Natural killer cell (primary cell): Measurements from ENCODE around the gene PCYOX1L. TPM values are rescaled to one million over a fixed set of nuclear protein-coding genes. Genes with fewer than 3 reads are reported as not detected.
"Not testable (repeated sequence)": the region's sequence is repeated elsewhere in the genome, so short reads cannot be mapped to it uniquely, and the experiment has no call there.

Source experiments
- ATAC-seq, 3 donors: fragments of 150-1000 bp in 2 of 3; fragments of 200-7000 bp in 1 of 3; cut with Tn5 transposase; 1 replicate in 1 of 3; 2 replicates in 2 of 3; pipeline ENCODE4 v1.10.0; 2021; ENCODE audit warnings: mild to moderate bottlenecking in 2 of 3, moderate library complexity in 2 of 3
- DNase-seq, 2 donors: peaks; one replicate each; pipeline versions ENCODE4 v3.0.0 to v3.0.0-alpha.2; 2013 to 2021; ENCODE audit warnings: mixed read lengths in 1 of 2
- H3K27ac ChIP-seq: one replicate; pipeline ENCODE4 v1.5.1; 2013; ENCODE audit warnings: mild to moderate bottlenecking, low read length
- H3K27me3 ChIP-seq: one replicate; pipeline ENCODE4 v1.6.1; 2013; ENCODE audit warnings: low read length; ENCODE audit not compliant: control insufficient read depth, insufficient read depth
- H3K36me3 ChIP-seq: one replicate; pipeline ENCODE4 v1.6.1; 2013; ENCODE audit warnings: low read length; ENCODE audit not compliant: control insufficient read depth, insufficient read depth
- H3K4me1 ChIP-seq: one replicate; pipeline ENCODE4 v1.6.1; 2013; ENCODE audit warnings: low read length; ENCODE audit not compliant: control insufficient read depth, insufficient read depth
- H3K4me3 ChIP-seq: one replicate; pipeline ENCODE4 v1.5.1; 2013; ENCODE audit warnings: low read length
- H3K9me3 ChIP-seq: one replicate; pipeline ENCODE4 v1.6.1; 2013; ENCODE audit warnings: low read length; ENCODE audit not compliant: control insufficient read depth, insufficient read depth
- H3K27ac Mint-ChIP-seq, 2 donors: one replicate each; pipeline ENCODE4 v1.8.0; 2022; ENCODE audit warnings: mild to moderate bottlenecking in 2 of 2, mixed read lengths in 2 of 2, moderate library complexity in 1 of 2
- H3K27me3 Mint-ChIP-seq, 2 donors: one replicate each; pipeline ENCODE4 v1.8.0; 2022; ENCODE audit warnings: low read depth in 2 of 2, mixed read lengths in 2 of 2
- H3K36me3 Mint-ChIP-seq: one replicate; pipeline ENCODE4 v1.8.0; 2022; ENCODE audit warnings: mixed read lengths
- H3K4me1 Mint-ChIP-seq, 2 donors: one replicate each; pipeline ENCODE4 v1.8.0; 2022; ENCODE audit warnings: mixed read lengths in 2 of 2
- H3K4me3 Mint-ChIP-seq: one replicate; pipeline ENCODE4 v1.8.0; 2022; ENCODE audit warnings: mild to moderate bottlenecking, moderate library complexity, mixed read lengths
- H3K9me3 Mint-ChIP-seq, 2 donors: one replicate each; pipeline ENCODE4 v1.8.0; 2022; ENCODE audit warnings: mixed read lengths in 2 of 2
- WGBS: methylation state at CpG from one replicate; pipeline ENCODE4 v1.1.7; 2013; ENCODE audit warnings: missing lambda C conversion rate; ENCODE audit not compliant: insufficient coverage; 5-methylcytosine and 5-hydroxymethylcytosine counted together
- intact Hi-C: fragments of 100-400 bp; cut with micrococcal nuclease; formaldehyde crosslinking; loops from one replicate; pipeline ENCODE4 v1.14.2; 2022
- total RNA-seq, 4 donors: library from RNA; stranded (reverse); fragments of 120-200 nt in 1 of 4; gene quantifications; one replicate each; pipeline versions ENCODE4 v1.2.3 to v1.2.4, GENCODE V29; 2013 to 2022
- TF ChIP-seq, protein P1 (sequence below): fragments of 200-600 bp; IDR thresholded peaks from one replicate; pipeline ENCODE4 v1.8.0; 2022; ENCODE audit warnings: antibody characterized with exemption

Gene PCYOX1L
- total RNA-seq, 3 donors from 2014 or later (not counting 1 experiment from before 2014, with no cell fraction given): 16.6 to 18.1 (median 16.8) TPM

GRCh38 chr5:149397530-149397929 is 39.7 kb downstream of the PCYOX1L start:
- Mint-ChIP-seq H3K27me3 (peaks cover 7 to 14% of the 10 kb centered on the region in 2 donors), H3K36me3 (no peaks in the 10 kb centered on the region), H3K4me1 (no peaks in the 10 kb centered on the region), H3K9me3 (no peaks in the 10 kb centered on the region), H3K27ac (no peak overlapping the region), H3K4me3 (no peak overlapping the region)
- ATAC-seq: no peak
- Histone ChIP-seq H3K4me1 (no peaks in the 10 kb centered on the region), H3K4me3 (no peak overlapping the region), H3K27me3 (no peaks in the 10 kb centered on the region), H3K27ac (no peak overlapping the region), H3K9me3 (no peaks in the 10 kb centered on the region), H3K36me3 (no peaks in the 10 kb centered on the region)
- DNase-seq: no peak
- intact Hi-C loops: no loop called here
- TF ChIP-seq, protein P1, sequence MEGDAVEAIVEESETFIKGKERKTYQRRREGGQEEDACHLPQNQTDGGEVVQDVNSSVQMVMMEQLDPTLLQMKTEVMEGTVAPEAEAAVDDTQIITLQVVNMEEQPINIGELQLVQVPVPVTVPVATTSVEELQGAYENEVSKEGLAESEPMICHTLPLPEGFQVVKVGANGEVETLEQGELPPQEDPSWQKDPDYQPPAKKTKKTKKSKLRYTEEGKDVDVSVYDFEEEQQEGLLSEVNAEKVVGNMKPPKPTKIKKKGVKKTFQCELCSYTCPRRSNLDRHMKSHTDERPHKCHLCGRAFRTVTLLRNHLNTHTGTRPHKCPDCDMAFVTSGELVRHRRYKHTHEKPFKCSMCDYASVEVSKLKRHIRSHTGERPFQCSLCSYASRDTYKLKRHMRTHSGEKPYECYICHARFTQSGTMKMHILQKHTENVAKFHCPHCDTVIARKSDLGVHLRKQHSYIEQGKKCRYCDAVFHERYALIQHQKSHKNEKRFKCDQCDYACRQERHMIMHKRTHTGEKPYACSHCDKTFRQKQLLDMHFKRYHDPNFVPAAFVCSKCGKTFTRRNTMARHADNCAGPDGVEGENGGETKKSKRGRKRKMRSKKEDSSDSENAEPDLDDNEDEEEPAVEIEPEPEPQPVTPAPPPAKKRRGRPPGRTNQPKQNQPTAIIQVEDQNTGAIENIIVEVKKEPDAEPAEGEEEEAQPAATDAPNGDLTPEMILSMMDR: no peak
- 90% methylated on average over 6 of the region's 6 CpGs for WGBS

DNA sequence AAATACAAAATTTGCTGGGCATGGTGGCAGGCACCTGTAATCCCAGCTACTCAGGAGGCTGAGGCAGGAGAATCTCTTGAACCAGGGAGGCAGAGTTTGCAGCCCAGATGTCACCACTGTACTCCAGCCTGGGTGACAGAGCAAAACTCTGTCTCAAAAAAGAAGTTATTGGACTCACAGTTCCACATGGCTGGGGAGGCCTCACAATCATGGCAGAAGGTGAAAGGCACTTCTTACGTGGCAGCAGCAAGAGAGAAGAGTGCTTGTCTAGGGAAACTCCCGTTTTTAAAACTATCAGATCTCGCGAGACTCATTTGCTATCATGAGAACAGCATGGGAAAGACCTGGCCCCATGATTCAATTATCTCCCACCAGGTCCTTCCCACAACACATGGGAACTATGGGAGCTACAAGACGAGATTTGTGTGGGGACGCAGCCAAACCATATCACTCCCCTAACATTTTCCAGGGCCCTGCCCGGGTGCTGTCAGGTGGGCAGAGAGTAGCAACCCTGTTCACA is 41.0 kb downstream of the PCYOX1L start:
- H3K4me1 Mint-ChIP-seq, H3K27ac ChIP-seq, H3K4me3 Mint-ChIP-seq, H3K27ac Mint-ChIP-seq, H3K9me3 Mint-ChIP-seq, H3K9me3 ChIP-seq, ATAC-seq, H3K36me3 Mint-ChIP-seq, DNase-seq, H3K27me3 ChIP-seq, H3K4me3 ChIP-seq, H3K4me1 ChIP-seq, H3K36me3 ChIP-seq, intact Hi-C loops: not testable (repeated sequence)
- peaks cover 7 to 14% of the 10 kb centered on the region in 2 donors for H3K27me3 Mint-ChIP-seq
- 76% methylated on average over 7 of the region's 7 CpGs for WGBS

GRCh38 chr5:149399775-149400174 is 41.9 kb downstream of the PCYOX1L start:
- no peaks in the 10 kb centered on the region for H3K4me1 Mint-ChIP-seq
- no peaks in the 10 kb centered on the region for H3K36me3 ChIP-seq

DNA sequence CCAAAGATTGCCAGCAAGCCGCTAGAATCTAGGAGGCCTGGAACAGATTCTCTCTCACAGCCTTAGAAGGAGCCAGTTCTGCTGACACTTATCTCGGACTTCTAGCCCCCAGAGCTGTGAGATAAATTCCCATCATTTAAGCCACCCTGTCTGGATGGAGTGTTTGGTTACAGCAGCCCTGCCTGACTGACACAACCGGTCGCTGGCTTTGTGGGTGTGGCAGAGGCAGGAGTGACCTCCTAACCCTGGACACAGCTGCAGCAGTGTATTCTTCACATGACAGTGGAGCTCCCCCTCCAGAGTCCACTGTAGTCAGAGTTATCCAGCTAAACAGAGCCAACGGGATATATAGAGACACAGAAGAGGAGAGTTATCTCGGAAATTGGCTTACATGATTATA is 42.5 kb downstream of the PCYOX1L start:
- Histone ChIP-seq H3K36me3 (no peaks in the 10 kb centered on the region), H3K4me3 (no peak overlapping the region), H3K27me3 (no peaks in the 10 kb centered on the region), H3K9me3 (no peaks in the 10 kb centered on the region), H3K27ac (no peak overlapping the region), H3K4me1 (no peaks in the 10 kb centered on the region)
- H3K4me3 Mint-ChIP-seq: no peak overlapping the region
- intact Hi-C loops: no loop called here
- no peaks in the 10 kb centered on the region for H3K36me3 Mint-ChIP-seq
- peaks cover 4 to 14% of the 10 kb centered on the region in 2 donors for H3K27me3 Mint-ChIP-seq
- TF ChIP-seq, protein P1: no peak
- no peak for ATAC-seq
- no peaks in the 10 kb centered on the region for H3K4me1 Mint-ChIP-seq
- no peak overlapping the region for H3K27ac Mint-ChIP-seq
- DNase-seq: no peak
- 89% methylated on average over 6 of the region's 6 CpGs for WGBS
- H3K9me3 Mint-ChIP-seq: no peaks in the 10 kb centered on the region

More at GRCh38 chr5:149399775-149400174, 41.9 kb downstream of the PCYOX1L start:
- Histone ChIP-seq H3K27ac (no peak overlapping the region), H3K9me3 (no peaks in the 10 kb centered on the region), H3K4me3 (no peak overlapping the region), H3K4me1 (no peaks in the 10 kb centered on the region), H3K27me3 (no peaks in the 10 kb centered on the region)
- TF ChIP-seq, protein P1: no peak
- intact Hi-C loops: no loop called here
- Mint-ChIP-seq H3K36me3 (no peaks in the 10 kb centered on the region), H3K4me3 (no peak overlapping the region), H3K27ac (no peak overlapping the region), H3K9me3 (no peaks in the 10 kb centered on the region), H3K27me3 (peaks cover 7 to 19% of the 10 kb centered on the region in 2 donors)
- DNase-seq (no peak), ATAC-seq (no peak)
